Smooth muscle cell (in vitro differentiated cells): ENCODE data around the gene CCNT2. TPM values are rescaled to one million over a fixed set of nuclear protein-coding genes. Genes with fewer than 3 reads are reported as not detected.

Source experiments
- DNase-seq: peaks from one replicate; lab custom pipeline; 2025; ENCODE audit not compliant: unreplicated experiment; lab: John Stamatoyannopoulos, UW
- H2AFZ ChIP-seq: fragments of 200-600 bp; sonication (generic); 2 replicates; pipeline ENCODE4 v1.6.0; 2016; ENCODE audit warnings: antibody characterized with exemption, low read depth, mild to moderate bottlenecking
- H3F3A ChIP-seq: fragments of 200-600 bp; sonication (generic); 2 replicates; pipeline ENCODE4 v1.6.0; 2017; ENCODE audit warnings: antibody characterized with exemption, low read depth
- H3K27ac ChIP-seq: fragments of 200-600 bp; sonication (generic); 2 replicates; pipeline ENCODE4 v1.5.1; 2016; ENCODE audit warnings: low read depth, mild to moderate bottlenecking
- H3K27me3 ChIP-seq: fragments of 200-600 bp; sonication (generic); 2 replicates; pipeline ENCODE4 v1.6.1; 2016; ENCODE audit warnings: low read depth, mild to moderate bottlenecking
- H3K36me3 ChIP-seq: fragments of 200-600 bp; sonication (generic); 2 replicates; pipeline ENCODE4 v1.5.1; 2016; ENCODE audit warnings: low read depth
- H3K4me1 ChIP-seq: fragments of 200-600 bp; sonication (generic); 2 replicates; pipeline ENCODE4 v1.5.1; 2016; ENCODE audit warnings: low read depth
- H3K4me2 ChIP-seq: fragments of 200-600 bp; sonication (generic); 2 replicates; pipeline ENCODE4 v1.6.0; 2016; ENCODE audit warnings: mild to moderate bottlenecking
- H3K4me3 ChIP-seq: fragments of 200-600 bp; sonication (generic); 2 replicates; pipeline ENCODE4 v1.5.1; 2016; ENCODE audit warnings: mild to moderate bottlenecking
- H3K79me2 ChIP-seq: fragments of 200-600 bp; sonication (generic); 2 replicates; pipeline ENCODE4 v1.6.0; 2016; ENCODE audit warnings: low read depth, mild to moderate bottlenecking
- H3K9ac ChIP-seq: fragments of 200-600 bp; sonication (generic); 2 replicates; pipeline ENCODE4 v1.6.0; 2016; ENCODE audit warnings: low read depth
- H3K9me3 ChIP-seq: fragments of 200-600 bp; sonication (generic); replicated peaks from 2 replicates; pipeline ENCODE4 v1.5.1; 2016; ENCODE audit warnings: low read depth
- H4K20me1 ChIP-seq: fragments of 200-600 bp; sonication (generic); 2 replicates; pipeline ENCODE4 v1.6.0; 2016; ENCODE audit warnings: low read depth
- WGBS: methylation state at CpG from one replicate; pipeline ENCODE4 v1.1.7; 2016; ENCODE audit warnings: low lambda C conversion rate; 5-methylcytosine and 5-hydroxymethylcytosine counted together
- polyA plus RNA-seq: library from polyadenylated mRNA; unstranded; fragments of >200 nt; fragmentation: Nextera tagmentation; extraction: Ambion mirVana; gene quantifications from 2 replicates; pipeline ENCODE4 v1.2.1, GENCODE V29; 2016
- total RNA-seq: library from RNA; depleted of rRNA; stranded (reverse); fragments of >200 nt; gene quantifications from 2 replicates; pipeline ENCODE4 v1.2.3, GENCODE V29; 2014
- TF ChIP-seq, protein P1 (sequence below): fragments of 200-600 bp; sonication (generic); IDR thresholded peaks from 2 replicates; pipeline ENCODE4 v1.5.1; 2017; ENCODE audit warnings: borderline replicate concordance, mild to moderate bottlenecking, antibody characterized with exemption; ENCODE audit not compliant: insufficient read depth, poor library complexity, severe bottlenecking

Gene CCNT2
- total and polyA plus RNA-seq, 2 experiments from 2014 or later, result 16.1 to 74.2 TPM

DNA sequence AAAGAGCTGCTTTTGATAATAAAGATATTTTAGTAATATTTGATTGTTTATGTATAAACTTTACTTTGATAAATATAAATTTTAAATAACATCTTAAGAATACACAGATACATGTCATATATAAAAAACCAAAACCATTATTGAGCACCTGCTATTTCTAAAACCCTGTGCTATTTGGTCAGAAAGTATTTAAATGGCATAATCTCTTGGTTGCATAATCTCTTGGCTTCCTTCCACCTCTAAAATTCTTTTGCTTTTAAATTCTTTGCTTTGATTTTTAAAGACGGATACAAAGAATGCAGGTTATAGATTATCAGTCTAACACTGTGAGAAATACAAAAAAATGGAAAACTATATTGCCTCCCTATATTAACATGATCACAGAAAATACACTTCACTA, 43.3 kb upstream of the CCNT2 start:
- Histone ChIP-seq H3K27me3 (no peaks in the 10 kb centered on the region), H3K9ac (no peak overlapping the region), H3K27ac (no peak overlapping the region), H3K4me1 (no peaks in the 10 kb centered on the region), H3K36me3 (no peaks in the 10 kb centered on the region), H3K4me2 (no peak overlapping the region), H4K20me1 (no peaks in the 10 kb centered on the region), H3F3A (no peaks in the 10 kb centered on the region), H3K4me3 (no peak overlapping the region), H2AFZ (no peak overlapping the region), H3K79me2 (no peaks in the 10 kb centered on the region), H3K9me3 (no peaks in the 10 kb centered on the region)
- 91% methylated on average over 1 of the region's 1 CpG for WGBS
- no peak for DNase-seq
- TF ChIP-seq, protein P1, sequence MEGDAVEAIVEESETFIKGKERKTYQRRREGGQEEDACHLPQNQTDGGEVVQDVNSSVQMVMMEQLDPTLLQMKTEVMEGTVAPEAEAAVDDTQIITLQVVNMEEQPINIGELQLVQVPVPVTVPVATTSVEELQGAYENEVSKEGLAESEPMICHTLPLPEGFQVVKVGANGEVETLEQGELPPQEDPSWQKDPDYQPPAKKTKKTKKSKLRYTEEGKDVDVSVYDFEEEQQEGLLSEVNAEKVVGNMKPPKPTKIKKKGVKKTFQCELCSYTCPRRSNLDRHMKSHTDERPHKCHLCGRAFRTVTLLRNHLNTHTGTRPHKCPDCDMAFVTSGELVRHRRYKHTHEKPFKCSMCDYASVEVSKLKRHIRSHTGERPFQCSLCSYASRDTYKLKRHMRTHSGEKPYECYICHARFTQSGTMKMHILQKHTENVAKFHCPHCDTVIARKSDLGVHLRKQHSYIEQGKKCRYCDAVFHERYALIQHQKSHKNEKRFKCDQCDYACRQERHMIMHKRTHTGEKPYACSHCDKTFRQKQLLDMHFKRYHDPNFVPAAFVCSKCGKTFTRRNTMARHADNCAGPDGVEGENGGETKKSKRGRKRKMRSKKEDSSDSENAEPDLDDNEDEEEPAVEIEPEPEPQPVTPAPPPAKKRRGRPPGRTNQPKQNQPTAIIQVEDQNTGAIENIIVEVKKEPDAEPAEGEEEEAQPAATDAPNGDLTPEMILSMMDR, result no peak

DNA sequence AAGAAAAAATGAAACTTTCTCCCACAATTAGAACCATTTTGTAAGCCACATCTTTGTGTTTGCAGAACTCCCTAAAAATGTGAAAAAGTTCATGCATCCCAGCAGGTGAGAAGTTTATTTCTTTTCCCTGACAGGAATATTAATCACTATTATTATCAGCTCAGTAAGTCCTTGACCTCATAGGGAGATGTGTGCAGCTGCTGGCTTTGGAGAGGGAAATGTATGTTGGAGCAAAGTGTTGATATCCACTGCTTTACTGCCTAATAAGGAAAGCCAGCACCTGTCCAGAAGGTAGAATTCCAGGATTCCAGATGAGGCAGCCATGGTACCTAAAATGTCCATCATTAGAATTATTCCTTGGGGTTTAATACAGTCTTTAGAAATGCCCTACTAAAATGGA, 35.8 kb upstream of the CCNT2 start:
- H2AFZ ChIP-seq, result no peak overlapping the region
- no peaks in the 10 kb centered on the region for H3K36me3 ChIP-seq
- H4K20me1 ChIP-seq, result no peaks in the 10 kb centered on the region
- H3K79me2 ChIP-seq, result no peaks in the 10 kb centered on the region
- no peak for DNase-seq
- TF ChIP-seq, protein P1, result no peak
- no peak overlapping the region for H3K4me2 ChIP-seq
- H3K9me3 ChIP-seq, result no peaks in the 10 kb centered on the region
- H3K4me1 ChIP-seq, result no peaks in the 10 kb centered on the region
- no peaks in the 10 kb centered on the region for H3F3A ChIP-seq
- H3K9ac ChIP-seq, result no peak overlapping the region
- H3K27me3 ChIP-seq, result no peaks in the 10 kb centered on the region
- no peak overlapping the region for H3K27ac ChIP-seq
- no peak overlapping the region for H3K4me3 ChIP-seq

DNA sequence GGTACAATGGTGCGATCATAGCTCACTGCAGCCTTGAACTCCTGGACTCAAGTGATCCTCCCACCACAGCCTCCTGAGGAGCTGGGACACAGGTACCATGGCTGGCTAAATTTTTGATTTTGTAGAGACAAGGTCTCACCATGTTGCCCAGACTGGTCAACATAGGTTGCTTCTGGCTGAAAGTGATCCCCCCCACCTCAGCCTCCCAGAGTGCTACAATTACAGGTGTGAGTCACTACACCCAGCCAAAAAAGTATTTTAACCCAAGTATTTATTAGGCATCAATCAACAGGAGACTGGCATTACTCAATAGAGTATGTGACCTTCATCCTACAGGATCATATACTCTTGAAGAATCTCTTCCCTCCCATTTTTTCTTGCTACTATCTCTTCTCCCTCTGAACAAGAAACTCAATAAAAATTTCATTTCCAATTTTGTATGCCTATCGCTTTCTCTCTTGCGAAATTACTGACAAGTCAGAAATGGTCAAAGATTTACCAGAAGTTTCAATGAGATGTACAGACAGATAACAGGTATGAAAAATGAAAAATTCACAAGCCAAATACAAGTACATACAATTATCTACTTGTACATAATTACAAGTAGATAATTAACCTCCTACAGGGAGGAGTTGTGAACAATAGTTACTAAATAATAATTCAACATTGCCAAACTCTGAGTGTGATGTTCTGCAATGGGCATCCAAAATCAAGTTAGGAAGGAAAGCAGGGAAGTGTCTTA, 34.9 kb upstream of the CCNT2 start:
- no peak overlapping the region for H3K4me2 ChIP-seq
- 97% methylated on average over 3 of the region's 3 CpGs for WGBS

More for the DNA sequence above, 34.9 kb upstream of the CCNT2 start:
- no peak overlapping the region for H3K27ac ChIP-seq
- no peak overlapping the region for H2AFZ ChIP-seq
- H3K4me3 ChIP-seq, result no peak overlapping the region
- H3K4me1 ChIP-seq, result no peaks in the 10 kb centered on the region
- H3F3A ChIP-seq, result no peaks in the 10 kb centered on the region
- no peak overlapping the region for H3K9ac ChIP-seq
- no peaks in the 10 kb centered on the region for H3K79me2 ChIP-seq
- H3K36me3 ChIP-seq, result no peaks in the 10 kb centered on the region
- H4K20me1 ChIP-seq, result no peaks in the 10 kb centered on the region
- no peaks in the 10 kb centered on the region for H3K9me3 ChIP-seq
- DNase-seq, result no peak
- TF ChIP-seq, protein P1, result no peak
- no peaks in the 10 kb centered on the region for H3K27me3 ChIP-seq
